Kidney (tissue), 14 donors: Measurements from ENCODE around the gene VPS52. TPM values are rescaled to one million over a fixed set of nuclear protein-coding genes. Genes with fewer than 3 reads are reported as not detected.

ENCODE experiments used
- DNase-seq, 5 donors: peaks; one replicate each; pipeline ENCODE4 v3.0.0-alpha.2; 2013 to 2020
- FAIRE-seq: peaks from 2 replicates; lab custom pipeline; 2012; peaks lifted over from hg19 to GRCh38; lab: Jason Lieb, UNC
- H3K27ac ChIP-seq, 2 donors: one replicate each; pipeline ENCODE4 v1.7.0; 2013; ENCODE audit warnings: low read depth in 2 of 2, low read length in 2 of 2, inconsistent platforms in 1 of 2
- H3K27me3 ChIP-seq: one replicate; pipeline ENCODE4 v1.7.1; 2013; ENCODE audit warnings: low read length, inconsistent platforms; ENCODE audit not compliant: control insufficient read depth, insufficient read depth
- H3K36me3 ChIP-seq, 3 donors: one replicate each; pipeline versions ENCODE4 v1.7.0 to v1.7.1; 2013; ENCODE audit warnings: low read length in 3 of 3, control low read depth in 1 of 3, inconsistent platforms in 1 of 3; ENCODE audit not compliant: insufficient read depth in 3 of 3, control insufficient read depth in 2 of 3
- H3K4me1 ChIP-seq, 3 donors: one replicate each; pipeline versions ENCODE4 v1.7.0 to v1.7.1; 2013; ENCODE audit warnings: low read length in 3 of 3, inconsistent platforms in 1 of 3, low read depth in 1 of 3; ENCODE audit not compliant: control insufficient read depth in 2 of 3, insufficient read depth in 2 of 3
- H3K4me3 ChIP-seq, 3 donors: one replicate each; pipeline versions ENCODE4 v1.7.0 to v1.8.1; 2013; ENCODE audit warnings: low read length in 3 of 3, control low read depth in 1 of 3, inconsistent platforms in 1 of 3
- H3K9ac ChIP-seq, 3 donors: one replicate each; pipeline versions ENCODE4 v1.7.0 to v1.7.1; 2013; ENCODE audit warnings: low read length in 3 of 3, control low read depth in 1 of 3, inconsistent platforms in 1 of 3
- H3K9me3 ChIP-seq, 3 donors: one replicate each; pipeline versions ENCODE4 v1.7.0 to v1.7.1; 2013; ENCODE audit warnings: low read length in 3 of 3, control low read depth in 1 of 3, inconsistent platforms in 1 of 3; ENCODE audit not compliant: control insufficient read depth in 2 of 3, insufficient read depth in 1 of 3
- CTCF ChIP-seq: IDR thresholded peaks from 3 replicates; pipeline ENCODE4 v1.5.1; 2012; ENCODE audit warnings: mild to moderate bottlenecking, moderate library complexity, borderline replicate concordance; ENCODE audit not compliant: insufficient read depth; ENCODE audit errors: extremely low read depth
- intact Hi-C: fragments of 100-400 bp; cut with DNase I; formaldehyde crosslinking; loops from one replicate; pipeline ENCODE4 v1.11.1; 2022
- polyA plus RNA-seq: library from polyadenylated mRNA; stranded (reverse); fragments of 350-450 nt; fragmentation: Illumina TruSeq; extraction: RNeasy Lipid Tissue Mini Kit (QIAGEN cat#74804); gene quantifications from one replicate; pipeline ENCODE4 v1.2.3, GENCODE V29; 2014; ENCODE audit warnings: low read depth, low replicate concordance; ENCODE audit not compliant: insufficient read depth
- total RNA-seq: library from RNA; stranded (reverse); fragmentation: NEBNext Ultra II Directional; extraction: Animal tissue kit (Norgen Biotek cat#: 25700); gene quantifications from one replicate; pipeline ENCODE4 v1.2.1, GENCODE V29; 2021
- donor health status: control.
- donor health status: control.
- donor health status: control.
- donor health status: control.
- donor health status: control.
- donor health status: DM: yes; HTN: yes; CAD: no.
- donor health status: Normal renal cell carcinoma (clear cell type).

Gene VPS52
- total and polyA plus RNA-seq, 2 donors from 2014 or later: 35.8 to 64.4 TPM

- Histone ChIP-seq H3K36me3 (peaks cover 0 to 5% (median 0%) of the 10 kb centered on the region in 3 donors), H3K9me3 (no peaks in the 10 kb centered on the region), H3K4me3 (no peak overlapping the region), H3K27me3 (no peaks in the 10 kb centered on the region), H3K27ac (no peak overlapping the region), H3K4me1 (peaks cover 0 to 12% (median 4%) of the 10 kb centered on the region in 3 donors), H3K9ac (no peak overlapping the region)
- FAIRE-seq: no peak
- DNase-seq: no peak
- intact Hi-C loops: no loop called here
- TF ChIP-seq CTCF: no peak
Measured at GRCh38 chr6:33216117-33216649, 55.5 kb downstream of the VPS52 start.

- peak in 1 of 5 donors; percentile 70 for DNase-seq
- no peak for FAIRE-seq
- Histone ChIP-seq H3K4me3 (no peak overlapping the region), H3K9ac (no peak overlapping the region), H3K27ac (no peak overlapping the region), H3K9me3 (no peaks in the 10 kb centered on the region), H3K27me3 (no peaks in the 10 kb centered on the region), H3K36me3 (peaks cover 0 to 9% (median 0%) of the 10 kb centered on the region in 3 donors), H3K4me1 (peaks cover 0 to 12% (median 4%) of the 10 kb centered on the region in 3 donors)
- no peak for TF ChIP-seq CTCF
- intact Hi-C loops: no loop called here
Measured at GRCh38 chr6:33215271-33216116, 56.2 kb downstream of the VPS52 start.

- no peaks in the 10 kb centered on the region for H3K27me3 ChIP-seq
- peak overlapping the region in 2 of 3 donors; percentile 14 to 71 for H3K9ac ChIP-seq
- H3K4me1 ChIP-seq: peaks cover 0 to 13% (median 4%) of the 10 kb centered on the region in 3 donors
- peak overlapping the region in 2 of 3 donors; percentile 45 to 59 for H3K4me3 ChIP-seq
- FAIRE-seq (no peak), DNase-seq (no peak)
- peaks cover 0 to 18% (median 6%) of the 10 kb centered on the region in 3 donors for H3K36me3 ChIP-seq
- TF ChIP-seq CTCF: no peak
- H3K27ac ChIP-seq: no peak overlapping the region
- H3K9me3 ChIP-seq: no peaks in the 10 kb centered on the region
- intact Hi-C loops: no loop called here
Measured at GRCh38 chr6:33213989-33214335, 57.7 kb downstream of the VPS52 start.
